SU-DHL-6 (cell line): Measurements from ENCODE around the gene LIME1.

Source experiments
- H2AFZ ChIP-seq: fragments of 200-600 bp; sonication (generic); 2 replicates; pipeline ENCODE4 v1.6.1; 2014; ENCODE audit warnings: low read depth, mild to moderate bottlenecking, moderate library complexity, mixed read lengths, antibody characterized with exemption, low read length; ENCODE audit not compliant: severe bottlenecking
- H3F3A ChIP-seq: fragments of 200-600 bp; shearing (Covaris generic); 2 replicates; pipeline ENCODE4 v1.6.0; 2016; ENCODE audit warnings: antibody characterized with exemption, mild to moderate bottlenecking; ENCODE audit not compliant: insufficient read depth
- H3K27ac ChIP-seq: fragments of 200-600 bp; sonication (generic); 2 replicates; pipeline ENCODE4 v1.5.1; 2016; ENCODE audit warnings: low read depth, mild to moderate bottlenecking, low read length, moderate library complexity, mixed read lengths
- H3K27me3 ChIP-seq: fragments of 200-600 bp; sonication (generic), shearing (Covaris generic); 2 replicates; pipeline ENCODE4 v1.6.0; 2014; ENCODE audit warnings: mild to moderate bottlenecking, low read length
- H3K36me3 ChIP-seq: fragments of 200-600 bp; sonication (generic); 2 replicates; pipeline ENCODE4 v1.6.1; 2014; ENCODE audit warnings: mild to moderate bottlenecking, low read length, mixed read lengths
- H3K4me2 ChIP-seq: fragments of 300-600, 200-600 bp; shearing (Covaris generic), sonication (generic); 2 replicates; pipeline ENCODE4 v1.6.0; 2014; ENCODE audit warnings: low read length, low read depth, mild to moderate bottlenecking; ENCODE audit not compliant: poor library complexity, severe bottlenecking
- H3K4me3 ChIP-seq: fragments of 200-600 bp; sonication (generic); 2 replicates; pipeline ENCODE4 v1.5.1; 2014; ENCODE audit warnings: antibody characterized with exemption, low read length, mild to moderate bottlenecking, mixed read lengths; ENCODE audit not compliant: insufficient read depth, poor library complexity, severe bottlenecking
- H3K79me2 ChIP-seq: fragments of 200-600 bp; sonication (generic); 2 replicates; pipeline ENCODE4 v1.6.1; 2014; ENCODE audit warnings: mild to moderate bottlenecking, low read length, moderate library complexity; ENCODE audit not compliant: insufficient read depth
- H3K9ac ChIP-seq: fragments of 200-600 bp; sonication (generic); 2 replicates; pipeline ENCODE4 v1.7.0; 2014; ENCODE audit warnings: mild to moderate bottlenecking, low read length
- H3K9me2 ChIP-seq: fragments of 200-600 bp; sonication (generic); replicated peaks from 2 replicates; pipeline ENCODE4 v1.6.1; 2014; ENCODE audit warnings: low read length; ENCODE audit not compliant: insufficient read depth
- H3K9me3 ChIP-seq: fragments of 200-600 bp; sonication (generic); 2 replicates; pipeline ENCODE4 v1.6.1; 2014; ENCODE audit warnings: low read length, mixed read lengths; ENCODE audit not compliant: insufficient read depth
- H4K20me1 ChIP-seq: fragments of 200-600 bp; sonication (generic); 2 replicates; pipeline ENCODE4 v1.6.1; 2014; ENCODE audit warnings: low read depth, mild to moderate bottlenecking, antibody characterized with exemption, low read length, moderate library complexity, mixed read lengths
- CTCF ChIP-seq: fragments of 200-600 bp; sonication (generic); IDR thresholded peaks from one replicate; pipeline ENCODE4 v1.5.1; 2017; ENCODE audit warnings: antibody characterized with exemption, mild to moderate bottlenecking, low read length, moderate library complexity; ENCODE audit not compliant: insufficient read depth, poor library complexity, severe bottlenecking
- EZH2phosphoT487 ChIP-seq: fragments of 200-600 bp; sonication (generic), shearing (Covaris generic); conservative IDR thresholded peaks from 2 replicates; pipeline ENCODE4 v1.6.1; 2018; ENCODE audit warnings: mild to moderate bottlenecking, antibody characterized with exemption, low read length, moderate library complexity, mixed read lengths

The LIME1 gene

GRCh38 chr20:63739130-63740069 lies 2.9 kb downstream of the LIME1 start, which contains the start of gene SLC2A4RG:
TSS of gene SLC2A4RG (plus strand) at chr20:63739776. CDS start at chr20:63739913, 137 bp downstream.
- Histone ChIP-seq H3K9ac (peak within 1 kb of the TSS; percentile 77), H3K27me3 (no peaks in the 10 kb centered on the region), H3K27ac (peak within 1 kb of the TSS; percentile 87), H3K4me2 (peak within 1 kb of the TSS; percentile 89), H4K20me1 (no peaks in the 10 kb centered on the region), H3F3A (peaks cover 28% of the 10 kb centered on the region), H3K4me3 (peak within 1 kb of the TSS; percentile 55), H3K9me3 (no peaks in the 10 kb centered on the region), H3K79me2 (no peaks in the 10 kb centered on the region), H3K9me2 (no peaks in the 10 kb centered on the region), H3K36me3 (no peaks in the 10 kb centered on the region), H2AFZ (no peak within 1 kb of the TSS)
- TF ChIP-seq EZH2phosphoT487 (no peak), CTCF (no peak)

DNA sequence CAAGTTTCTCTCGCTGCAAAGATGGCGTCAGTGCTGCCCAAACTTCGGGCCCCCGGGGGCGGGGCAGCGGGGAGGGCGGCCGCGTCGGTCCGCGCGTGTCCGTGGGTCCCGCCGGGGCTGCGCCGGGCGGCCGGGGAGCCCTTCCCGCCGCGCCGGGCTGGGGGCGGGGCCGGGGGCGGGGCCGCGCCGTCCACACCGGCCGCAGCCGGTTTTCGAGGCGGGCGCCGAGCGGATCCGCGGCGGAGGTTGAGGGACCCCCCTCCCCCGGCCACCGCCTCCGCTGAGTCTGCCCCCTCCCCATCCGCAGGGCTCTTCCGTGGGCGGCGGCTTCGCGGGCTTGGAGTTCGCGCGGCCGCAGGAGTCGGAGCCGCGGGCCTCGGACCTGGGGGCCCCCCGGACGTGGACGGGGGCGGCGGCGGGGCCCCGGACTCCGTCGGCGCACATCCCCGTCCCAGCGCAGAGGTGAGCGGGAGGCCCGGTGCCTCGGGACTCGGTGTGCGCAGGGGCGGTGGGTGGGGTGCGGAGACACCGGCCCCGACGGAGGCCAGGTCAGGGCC lies 3.7 kb downstream of the LIME1 start:
- H3K79me2 ChIP-seq, result no peaks in the 10 kb centered on the region
- TF ChIP-seq EZH2phosphoT487 (no peak), CTCF (no peak)
- no peaks in the 10 kb centered on the region for H3K27me3 ChIP-seq
- H3F3A ChIP-seq, result peaks cover 32% of the 10 kb centered on the region
- no peaks in the 10 kb centered on the region for H4K20me1 ChIP-seq
- H3K4me2 ChIP-seq, result peak overlapping the region; percentile 60
- no peak overlapping the region for H2AFZ ChIP-seq
- H3K27ac ChIP-seq, result peak overlapping the region; percentile 65
- H3K4me3 ChIP-seq, result peak overlapping the region; percentile 50
- H3K36me3 ChIP-seq, result no peaks in the 10 kb centered on the region
- no peaks in the 10 kb centered on the region for H3K9me3 ChIP-seq
- H3K9me2 ChIP-seq, result no peaks in the 10 kb centered on the region
- peak overlapping the region; percentile 59 for H3K9ac ChIP-seq

DNA sequence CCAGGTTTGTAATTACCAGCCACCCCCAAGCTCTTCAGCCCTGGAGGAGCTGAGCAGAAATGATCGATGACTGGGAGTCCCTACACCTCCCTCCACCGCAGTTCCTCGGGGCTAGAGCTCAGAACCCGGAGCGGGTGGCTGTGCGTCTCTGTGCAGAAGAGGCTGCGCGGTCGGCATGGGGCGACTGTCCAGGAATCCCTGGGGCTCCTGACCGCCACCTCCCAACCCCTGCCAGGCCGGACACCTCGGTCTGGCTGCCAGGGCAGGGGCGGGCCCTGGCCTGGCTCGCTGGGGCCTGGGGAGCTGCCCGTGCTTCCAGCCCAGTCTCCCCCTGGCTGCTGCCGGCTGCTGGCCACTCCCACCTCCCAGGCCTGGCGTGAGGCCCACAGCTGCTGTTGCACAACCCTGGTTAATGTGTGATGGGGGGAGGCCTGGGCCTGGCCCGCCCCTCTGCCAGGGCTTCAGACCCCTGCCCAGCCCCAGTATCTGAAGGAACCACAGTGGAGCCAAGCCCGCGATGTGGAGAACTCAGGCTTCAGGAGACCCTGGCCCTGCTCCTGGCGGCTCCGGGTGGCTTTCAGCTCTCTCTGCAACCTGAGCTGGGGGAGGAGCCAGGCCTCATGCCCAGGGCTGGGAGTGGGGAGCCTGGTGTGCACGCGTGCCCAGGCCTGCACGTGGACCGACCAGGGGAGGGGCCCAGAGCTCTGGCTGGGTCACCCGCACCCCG lies 4.3 kb downstream of the LIME1 start:
- H3K9me3 ChIP-seq, result no peaks in the 10 kb centered on the region
- H3K9me2 ChIP-seq, result no peaks in the 10 kb centered on the region
- H3K36me3 ChIP-seq, result no peaks in the 10 kb centered on the region
- peak overlapping the region; percentile 65 for H3K27ac ChIP-seq
- H3K27me3 ChIP-seq, result no peaks in the 10 kb centered on the region
- H3K4me3 ChIP-seq, result peak overlapping the region; percentile 50
- no peak overlapping the region for H2AFZ ChIP-seq
- H3K9ac ChIP-seq, result peak overlapping the region; percentile 59
- no peaks in the 10 kb centered on the region for H4K20me1 ChIP-seq
- peaks cover 31% of the 10 kb centered on the region for H3F3A ChIP-seq
- TF ChIP-seq EZH2phosphoT487, result no peak
- TF ChIP-seq CTCF, result no peak
- H3K79me2 ChIP-seq, result no peaks in the 10 kb centered on the region
- H3K4me2 ChIP-seq, result peak overlapping the region; percentile 60
